Peyer's patch (tissue), 4 donors: ENCODE measurements around the gene EIF2B1.

ENCODE experiments used
- POLR2A ChIP-seq, 2 donors: fragments of 450-650 bp; IDR thresholded peaks; one replicate each; pipeline ENCODE4 v1.5.1; 2017; ENCODE audit warnings: antibody characterized with exemption in 2 of 2, mild to moderate bottlenecking in 2 of 2, moderate library complexity in 2 of 2
- TF ChIP-seq, protein P1 (sequence below), 6 experiments: fragments of 450-650 bp in 4 of 6; fragments of 200-600 bp in 2 of 6; sonication (generic) in 1 of 6; IDR thresholded peaks; one replicate each; pipeline ENCODE4 v1.5.1; 2017 to 2019; ENCODE audit warnings: antibody characterized with exemption in 6 of 6, mild to moderate bottlenecking in 3 of 6, moderate library complexity in 1 of 6

DNA sequence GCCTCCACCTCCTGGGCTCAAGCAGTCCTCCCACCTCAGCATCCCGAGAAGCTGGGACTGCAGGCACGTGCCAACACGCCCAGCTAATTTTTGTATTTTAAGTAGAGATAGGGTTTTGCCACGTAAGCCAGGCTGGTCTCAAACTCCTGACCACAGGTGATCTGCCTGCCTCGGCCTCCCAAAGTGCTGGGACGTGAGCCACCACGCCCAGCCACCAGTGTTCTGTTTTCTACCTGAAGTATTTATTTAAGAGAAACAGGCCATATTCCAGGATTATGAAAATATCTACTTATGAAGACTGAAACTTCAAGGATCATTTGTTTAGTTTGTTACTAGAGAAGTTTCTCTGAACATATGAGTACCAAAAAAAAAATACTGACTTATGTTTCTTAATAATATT is 10.4 kb upstream of the EIF2B1 start:
- TF ChIP-seq, protein P1, sequence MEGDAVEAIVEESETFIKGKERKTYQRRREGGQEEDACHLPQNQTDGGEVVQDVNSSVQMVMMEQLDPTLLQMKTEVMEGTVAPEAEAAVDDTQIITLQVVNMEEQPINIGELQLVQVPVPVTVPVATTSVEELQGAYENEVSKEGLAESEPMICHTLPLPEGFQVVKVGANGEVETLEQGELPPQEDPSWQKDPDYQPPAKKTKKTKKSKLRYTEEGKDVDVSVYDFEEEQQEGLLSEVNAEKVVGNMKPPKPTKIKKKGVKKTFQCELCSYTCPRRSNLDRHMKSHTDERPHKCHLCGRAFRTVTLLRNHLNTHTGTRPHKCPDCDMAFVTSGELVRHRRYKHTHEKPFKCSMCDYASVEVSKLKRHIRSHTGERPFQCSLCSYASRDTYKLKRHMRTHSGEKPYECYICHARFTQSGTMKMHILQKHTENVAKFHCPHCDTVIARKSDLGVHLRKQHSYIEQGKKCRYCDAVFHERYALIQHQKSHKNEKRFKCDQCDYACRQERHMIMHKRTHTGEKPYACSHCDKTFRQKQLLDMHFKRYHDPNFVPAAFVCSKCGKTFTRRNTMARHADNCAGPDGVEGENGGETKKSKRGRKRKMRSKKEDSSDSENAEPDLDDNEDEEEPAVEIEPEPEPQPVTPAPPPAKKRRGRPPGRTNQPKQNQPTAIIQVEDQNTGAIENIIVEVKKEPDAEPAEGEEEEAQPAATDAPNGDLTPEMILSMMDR (IDR thresholded peaks at IDR 0.05) = no peak
- TF ChIP-seq POLR2A (IDR thresholded peaks at IDR 0.05) = no peak
